Measurements from ENCODE around the gene KIF2C. TPM values are rescaled to one million over a fixed set of nuclear protein-coding genes. Genes with fewer than 3 reads are reported as not detected.

KIF2C gene
- total and polyA plus RNA-seq, 2 of the 4 experiments (the other 2 are of a cell fraction) = 31.6 to 45.0 TPM

DNA sequence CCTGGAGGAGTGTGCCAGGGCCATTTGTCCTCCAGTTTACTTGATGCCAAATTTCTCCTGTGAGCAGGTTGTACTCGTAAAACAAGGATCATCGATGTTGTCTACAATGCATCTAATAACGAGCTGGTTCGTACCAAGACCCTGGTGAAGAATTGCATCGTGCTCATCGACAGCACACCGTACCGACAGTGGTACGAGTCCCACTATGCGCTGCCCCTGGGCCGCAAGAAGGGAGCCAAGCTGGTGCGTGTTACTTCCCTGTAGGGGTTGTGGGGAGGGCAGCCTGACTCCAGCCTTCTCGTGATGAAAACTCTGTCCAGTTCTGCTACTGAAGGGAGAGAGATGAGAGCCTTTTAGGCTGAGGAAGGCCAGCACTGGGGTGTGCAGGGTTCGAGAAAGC is 37.9 kb downstream of the KIF2C start:
- CTCF ChIA-PET = no interaction called here
- no peak overlapping the region for H3K9ac ChIP-seq (ENCODE audit: low read depth, low read length)
- 100% methylated on average over 1 of the region's 14 CpGs; no CpG with 5 or more reads in 1 of the 2 experiments for WGBS, 2 experiments (ENCODE audit: extremely low coverage in 2 of 2, insufficient read length in 1 of 2)

More for the DNA sequence above, 37.9 kb downstream of the KIF2C start:
- in situ Hi-C loops (cut with MboI; ENCODE audit: low sequenced_read_pairs) = no loop called here
- H3K27ac ChIP-seq (ENCODE audit: insufficient read depth, low read length) = no peak overlapping the region
- no peak overlapping the region for H3K56ac ChIP-seq (ENCODE audit: extremely low read depth, insufficient read depth, low read length)
- no peak overlapping the region for H4K5ac ChIP-seq (ENCODE audit: low read depth, low read length)
- H2BK15ac ChIP-seq (ENCODE audit: low read depth, low read length) = no peak overlapping the region
- no peak overlapping the region for H2AFZ ChIP-seq (replicated peaks; ENCODE audit: low read length, poor library complexity)
- dilution Hi-C loops (cut with HindIII; ENCODE audit: low sequenced_read_pairs, unreplicated experiment) = no loop called here
- no peak overlapping the region for H3K4ac ChIP-seq (ENCODE audit: low read depth, low read length)
- peaks cover 12% of the 10 kb centered on the region for H3K4me1 ChIP-seq (ENCODE audit: control insufficient read depth, insufficient read depth, low read length)
- H3K36me3 ChIP-seq (ENCODE audit: control insufficient read depth, insufficient read depth, low read length) = peaks cover 44% of the 10 kb centered on the region
- no peak overlapping the region for H2AK5ac ChIP-seq (ENCODE audit: low read depth, low read length)
- no peak overlapping the region; the same call in 1 of the 2 replicates for H3K4me2 ChIP-seq (ENCODE audit: low read depth, low read length)
- no peaks in the 10 kb centered on the region for H3K27me3 ChIP-seq (ENCODE audit: control insufficient read depth, insufficient read depth, low read length)
- no peak overlapping the region for H4K8ac ChIP-seq (ENCODE audit: low read depth in 2 of 2, low read length in 2 of 2)
- no peak overlapping the region for H2BK20ac ChIP-seq (ENCODE audit: low read depth, low read length)
- BruUV-seq (replicated peaks) = no TSS peak
- H3K9me3 ChIP-seq (ENCODE audit: control insufficient read depth, insufficient read depth, low read length) = no peaks in the 10 kb centered on the region
- TF ChIP-seq MAZ (IDR thresholded peaks at IDR 0.05; ENCODE audit: borderline replicate concordance, low read depth, low read length) (no peak), SMC3 (IDR thresholded peaks at IDR 0.05; ENCODE audit: low read depth, low read length) (no peak), FOS (IDR thresholded peaks at IDR 0.05; ENCODE audit: low read depth, low read length) (no peak), RCOR1 (IDR thresholded peaks at IDR 0.05; ENCODE audit: insufficient replicate concordance, low read length) (no peak), RAD21 (IDR thresholded peaks at IDR 0.05; ENCODE audit: low read length) (no peak), POLR2A (IDR thresholded peaks at IDR 0.05; ENCODE audit: low read depth, low read length) (no peak)
- TF ChIP-seq, protein P1, sequence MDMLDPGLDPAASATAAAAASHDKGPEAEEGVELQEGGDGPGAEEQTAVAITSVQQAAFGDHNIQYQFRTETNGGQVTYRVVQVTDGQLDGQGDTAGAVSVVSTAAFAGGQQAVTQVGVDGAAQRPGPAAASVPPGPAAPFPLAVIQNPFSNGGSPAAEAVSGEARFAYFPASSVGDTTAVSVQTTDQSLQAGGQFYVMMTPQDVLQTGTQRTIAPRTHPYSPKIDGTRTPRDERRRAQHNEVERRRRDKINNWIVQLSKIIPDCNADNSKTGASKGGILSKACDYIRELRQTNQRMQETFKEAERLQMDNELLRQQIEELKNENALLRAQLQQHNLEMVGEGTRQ (IDR thresholded peaks at IDR 0.05; ENCODE audit: low read depth, low read length) = no peak
- TF ChIP-seq, protein P2, sequence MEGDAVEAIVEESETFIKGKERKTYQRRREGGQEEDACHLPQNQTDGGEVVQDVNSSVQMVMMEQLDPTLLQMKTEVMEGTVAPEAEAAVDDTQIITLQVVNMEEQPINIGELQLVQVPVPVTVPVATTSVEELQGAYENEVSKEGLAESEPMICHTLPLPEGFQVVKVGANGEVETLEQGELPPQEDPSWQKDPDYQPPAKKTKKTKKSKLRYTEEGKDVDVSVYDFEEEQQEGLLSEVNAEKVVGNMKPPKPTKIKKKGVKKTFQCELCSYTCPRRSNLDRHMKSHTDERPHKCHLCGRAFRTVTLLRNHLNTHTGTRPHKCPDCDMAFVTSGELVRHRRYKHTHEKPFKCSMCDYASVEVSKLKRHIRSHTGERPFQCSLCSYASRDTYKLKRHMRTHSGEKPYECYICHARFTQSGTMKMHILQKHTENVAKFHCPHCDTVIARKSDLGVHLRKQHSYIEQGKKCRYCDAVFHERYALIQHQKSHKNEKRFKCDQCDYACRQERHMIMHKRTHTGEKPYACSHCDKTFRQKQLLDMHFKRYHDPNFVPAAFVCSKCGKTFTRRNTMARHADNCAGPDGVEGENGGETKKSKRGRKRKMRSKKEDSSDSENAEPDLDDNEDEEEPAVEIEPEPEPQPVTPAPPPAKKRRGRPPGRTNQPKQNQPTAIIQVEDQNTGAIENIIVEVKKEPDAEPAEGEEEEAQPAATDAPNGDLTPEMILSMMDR (conservative IDR thresholded peaks at IDR 0.05; ENCODE audit: low read depth, low read length) = no peak
- H2AK9ac ChIP-seq (replicated peaks; ENCODE audit: low read depth, low read length, poor library complexity) = no peak overlapping the region
- peaks cover 17 to 65% of the 10 kb centered on the region in 2 experiments for H3K79me1 ChIP-seq (ENCODE audit: low read depth in 1 of 2, low read length in 2 of 2)
- peak overlapping the region; percentile 48; the same call in 1 of the 2 replicates for H3K23ac ChIP-seq (ENCODE audit: low read depth, low read length)
- no peak for DNase-seq
- POLR2A ChIA-PET (ENCODE audit: unreplicated experiment) = no interaction called here
- H3K9me1 ChIP-seq (ENCODE audit: insufficient read depth, low read length) = peaks cover 19% of the 10 kb centered on the region
- no peak overlapping the region for H2BK120ac ChIP-seq (ENCODE audit: low read depth, low read length)
- ATAC-seq (ENCODE audit: low read depth) = no peak
- no peak overlapping the region for H4K91ac ChIP-seq (ENCODE audit: insufficient read depth, low read depth, low read length)
- H3K14ac ChIP-seq (replicated peaks; ENCODE audit: low read depth, low read length) = no peak overlapping the region
- H3K18ac ChIP-seq (ENCODE audit: low read depth, low read length) = no peak overlapping the region
- H2BK5ac ChIP-seq (ENCODE audit: low read depth, low read length, poor library complexity, severe bottlenecking) = no peak overlapping the region
- peaks cover 51% of the 10 kb centered on the region for H4K20me1 ChIP-seq (ENCODE audit: insufficient read depth, low read length)
- no peak overlapping the region for H3K4me3 ChIP-seq (ENCODE audit: insufficient read depth, low read depth, low read length)
- intact Hi-C loops (cut with micrococcal nuclease) = loop anchor here (2.0 kb wide), 1 partner anchor 47 kb away; the partner anchor contains the start of gene RNU5D-1

Measured in IMR-90 (cell line).